Activated naive CD4-positive, alpha-beta T cell treated with anti-CD3 and anti-CD28 coated beads for 36 hours (primary cell): ENCODE results near the gene ATP2B2. TPM values are rescaled to one million over a fixed set of nuclear protein-coding genes. Genes with fewer than 3 reads are reported as not detected.

ENCODE experiments used
- CTCF ChIA-PET: fragments of 350-600 bp; sonication (Branson Sonifier 250); formaldehyde crosslinking; loops from one replicate; lab custom pipeline; 2021; ENCODE audit warnings: antibody characterized with exemption; lab: Charles Lee
- DNase-seq: peaks from one replicate; pipeline ENCODE4 v3.0.0-alpha.2; 2020
- H3K27ac Mint-ChIP-seq: one replicate; pipeline ENCODE4 v1.8.0; 2021; ENCODE audit warnings: mild to moderate bottlenecking, mixed read lengths
- H3K27me3 Mint-ChIP-seq: one replicate; pipeline ENCODE4 v1.8.0; 2021; ENCODE audit warnings: low read depth, mixed read lengths
- H3K36me3 Mint-ChIP-seq: one replicate; pipeline ENCODE4 v1.8.0; 2021; ENCODE audit warnings: low read depth, mixed read lengths
- H3K4me1 Mint-ChIP-seq: one replicate; pipeline ENCODE4 v1.8.0; 2021; ENCODE audit warnings: low read depth, mixed read lengths
- H3K4me3 Mint-ChIP-seq: one replicate; pipeline ENCODE4 v1.8.0; 2021; ENCODE audit warnings: mild to moderate bottlenecking, moderate library complexity, mixed read lengths
- H3K9me3 Mint-ChIP-seq: one replicate; pipeline ENCODE4 v1.8.0; 2021; ENCODE audit warnings: mixed read lengths
- intact Hi-C: fragments of 100-400 bp; cut with micrococcal nuclease; formaldehyde crosslinking; loops from one replicate; pipeline ENCODE4 v1.15.1; 2023
- total RNA-seq, 2 experiments: library from RNA; stranded (reverse); gene quantifications; one replicate each; pipeline ENCODE4 v1.2.3, GENCODE V29; 2021

ATP2B2 gene
- total RNA-seq, 2 experiments from 2014 or later = not detected

DNA sequence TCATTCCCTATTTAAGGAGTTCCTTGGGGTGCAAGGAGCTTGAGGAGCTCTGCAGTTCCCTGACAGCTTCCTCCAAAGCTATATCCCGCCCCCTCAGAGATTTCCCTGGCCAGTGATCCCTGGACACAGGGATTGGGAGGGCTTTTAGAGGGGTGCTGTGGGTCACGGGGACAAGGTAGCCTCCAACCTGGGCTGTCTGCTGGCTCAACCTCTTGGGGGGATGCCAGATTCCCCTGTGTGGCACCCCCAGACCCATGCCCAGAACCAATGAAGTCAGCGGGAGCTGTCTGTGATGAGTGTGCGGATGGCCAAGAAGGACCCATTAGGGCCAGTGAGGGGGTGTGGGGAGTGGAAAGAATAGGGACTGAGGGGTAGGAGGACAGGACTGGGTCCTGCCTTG, 21.0 kb upstream of the ATP2B2 start:
- no peak overlapping the region for H3K27ac Mint-ChIP-seq
- H3K4me1 Mint-ChIP-seq = no peaks in the 10 kb centered on the region
- no peak overlapping the region for H3K4me3 Mint-ChIP-seq
- H3K27me3 Mint-ChIP-seq = peaks cover 18% of the 10 kb centered on the region
- intact Hi-C loops = no loop called here
- no peaks in the 10 kb centered on the region for H3K36me3 Mint-ChIP-seq
- CTCF ChIA-PET = interaction anchor here (0.6 to 1.4 kb wide), 3 partner anchors 212 to 250 kb away, joined by 3 to 5 read pairs (median 3); no protein-coding TSS in a partner anchor
- H3K9me3 Mint-ChIP-seq = no peaks in the 10 kb centered on the region
- no peak for DNase-seq

DNA sequence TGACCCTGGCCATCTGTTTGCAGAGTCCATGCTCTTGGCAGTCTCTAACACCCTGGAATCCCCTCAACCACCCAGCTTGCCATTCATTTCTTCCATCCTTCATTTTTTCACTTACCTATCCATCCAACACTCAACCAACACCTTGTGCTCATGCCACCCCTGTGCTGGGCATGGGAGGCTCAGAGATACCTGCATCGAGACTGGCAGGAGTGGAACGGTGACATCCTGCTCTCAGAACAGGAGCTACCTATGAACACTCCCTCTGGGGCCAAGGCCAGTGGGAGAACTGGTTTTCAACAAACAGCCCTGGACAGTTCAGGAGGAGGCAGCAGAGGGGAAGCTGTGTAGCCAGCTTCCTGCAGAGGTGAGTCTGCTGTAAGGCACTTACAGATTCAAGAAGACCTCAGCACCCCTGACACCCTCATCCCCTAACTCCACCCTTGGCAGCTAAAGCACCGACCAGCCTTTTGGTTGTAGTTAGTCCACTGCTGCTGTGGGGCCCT, 19.5 kb upstream of the ATP2B2 start:
- Mint-ChIP-seq H3K4me3 (no peak overlapping the region), H3K4me1 (no peaks in the 10 kb centered on the region), H3K36me3 (no peaks in the 10 kb centered on the region), H3K27ac (no peak overlapping the region), H3K27me3 (peaks cover 18% of the 10 kb centered on the region), H3K9me3 (no peaks in the 10 kb centered on the region)
- CTCF ChIA-PET = no interaction called here
- intact Hi-C loops = no loop called here
- no peak for DNase-seq

DNA sequence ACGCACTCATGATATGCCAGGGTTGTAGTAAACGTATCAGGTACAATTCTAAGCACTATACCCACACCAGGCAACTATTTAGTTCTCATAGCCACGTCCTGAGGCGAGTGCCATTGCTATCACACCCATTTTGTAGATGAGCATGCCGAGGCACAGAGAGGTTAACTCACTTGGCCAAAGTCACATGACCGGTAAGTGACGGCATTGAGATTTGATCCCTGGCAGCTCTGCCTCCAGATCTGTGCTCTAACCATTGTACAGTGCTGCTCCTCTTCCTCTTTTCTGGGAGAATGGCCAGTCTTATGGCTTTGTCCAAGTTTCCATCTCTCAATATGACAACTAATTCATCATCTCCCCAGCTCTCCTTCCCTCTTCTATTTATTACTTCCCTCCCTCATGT, 18.9 kb upstream of the ATP2B2 start:
- H3K9me3 Mint-ChIP-seq = no peaks in the 10 kb centered on the region

DNA sequence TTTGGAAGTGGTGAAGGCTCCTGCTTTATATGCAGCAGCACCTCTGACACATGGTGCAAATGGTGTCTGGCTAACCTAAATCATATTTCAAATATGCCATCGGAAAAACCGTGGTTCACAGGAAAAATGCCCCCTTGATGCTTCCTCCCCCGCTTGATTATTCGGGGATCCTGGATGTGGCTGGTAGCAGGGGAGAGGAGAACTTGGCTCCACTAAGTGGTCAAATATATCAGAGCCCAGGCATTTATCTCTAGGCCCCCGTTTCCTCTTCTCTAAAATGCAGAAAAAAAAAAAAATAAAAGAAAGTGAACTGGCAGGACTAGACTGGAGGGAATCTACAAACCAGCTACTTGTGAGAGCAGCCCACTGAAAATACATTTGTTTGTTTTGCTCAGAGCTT, 18.2 kb upstream of the ATP2B2 start:
- H3K4me1 Mint-ChIP-seq = no peaks in the 10 kb centered on the region
- no peak for DNase-seq
- intact Hi-C loops = no loop called here

More for the DNA sequence above, 18.9 kb upstream of the ATP2B2 start:
- intact Hi-C loops = no loop called here
- no peak overlapping the region for H3K27ac Mint-ChIP-seq
- H3K4me3 Mint-ChIP-seq = no peak overlapping the region
- peaks cover 18% of the 10 kb centered on the region for H3K27me3 Mint-ChIP-seq
- DNase-seq = no peak
- CTCF ChIA-PET = interaction anchor here (0.6 kb wide), 1 partner anchor 887 kb away, joined by 3 read pairs; no protein-coding TSS in a partner anchor
- H3K4me1 Mint-ChIP-seq = no peaks in the 10 kb centered on the region
- no peaks in the 10 kb centered on the region for H3K36me3 Mint-ChIP-seq

DNA sequence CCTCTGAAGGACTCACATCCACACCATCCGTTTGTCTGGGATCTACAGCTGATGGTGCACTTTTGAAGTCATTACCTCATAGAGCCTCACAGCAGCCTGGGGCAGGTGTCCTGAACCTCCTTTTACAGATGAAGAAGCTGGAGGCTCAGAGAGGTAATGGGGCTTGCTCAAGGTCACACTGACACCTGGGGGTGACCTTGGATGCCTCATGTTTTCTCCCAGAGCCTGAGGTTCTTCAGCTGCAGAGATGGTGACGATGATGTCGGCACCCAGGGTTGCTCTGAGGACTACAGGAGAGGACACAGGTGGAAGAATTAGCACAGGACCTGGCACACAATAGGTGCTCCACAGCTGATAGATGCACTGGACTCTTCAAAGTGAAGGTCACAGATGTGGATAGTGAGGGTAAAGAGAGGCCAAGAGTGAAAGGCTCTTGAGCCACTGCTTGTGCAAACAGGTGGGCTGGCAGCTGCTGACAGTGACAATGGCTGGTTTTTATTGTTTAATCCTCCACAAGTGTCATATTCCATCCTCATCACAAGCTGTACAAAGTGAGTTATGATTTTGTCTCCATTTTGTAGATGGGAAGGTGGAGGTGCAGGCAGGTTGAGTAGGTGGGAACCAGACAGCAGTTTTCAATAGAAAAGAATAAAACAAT, 17.4 kb upstream of the ATP2B2 start:
- no peak for DNase-seq
- Mint-ChIP-seq H3K9me3 (no peaks in the 10 kb centered on the region), H3K4me1 (no peaks in the 10 kb centered on the region), H3K4me3 (no peak overlapping the region), H3K36me3 (no peaks in the 10 kb centered on the region), H3K27me3 (peaks cover 18% of the 10 kb centered on the region), H3K27ac (no peak overlapping the region)
- CTCF ChIA-PET = no interaction called here
- intact Hi-C loops = no loop called here

More for the DNA sequence above, 18.2 kb upstream of the ATP2B2 start:
- Mint-ChIP-seq H3K4me3 (no peak overlapping the region), H3K36me3 (no peaks in the 10 kb centered on the region), H3K27ac (no peak overlapping the region), H3K9me3 (no peaks in the 10 kb centered on the region), H3K27me3 (peaks cover 18% of the 10 kb centered on the region)
- CTCF ChIA-PET = interaction anchor here (0.6 kb wide), 1 partner anchor 887 kb away, joined by 3 read pairs; no protein-coding TSS in a partner anchor

DNA sequence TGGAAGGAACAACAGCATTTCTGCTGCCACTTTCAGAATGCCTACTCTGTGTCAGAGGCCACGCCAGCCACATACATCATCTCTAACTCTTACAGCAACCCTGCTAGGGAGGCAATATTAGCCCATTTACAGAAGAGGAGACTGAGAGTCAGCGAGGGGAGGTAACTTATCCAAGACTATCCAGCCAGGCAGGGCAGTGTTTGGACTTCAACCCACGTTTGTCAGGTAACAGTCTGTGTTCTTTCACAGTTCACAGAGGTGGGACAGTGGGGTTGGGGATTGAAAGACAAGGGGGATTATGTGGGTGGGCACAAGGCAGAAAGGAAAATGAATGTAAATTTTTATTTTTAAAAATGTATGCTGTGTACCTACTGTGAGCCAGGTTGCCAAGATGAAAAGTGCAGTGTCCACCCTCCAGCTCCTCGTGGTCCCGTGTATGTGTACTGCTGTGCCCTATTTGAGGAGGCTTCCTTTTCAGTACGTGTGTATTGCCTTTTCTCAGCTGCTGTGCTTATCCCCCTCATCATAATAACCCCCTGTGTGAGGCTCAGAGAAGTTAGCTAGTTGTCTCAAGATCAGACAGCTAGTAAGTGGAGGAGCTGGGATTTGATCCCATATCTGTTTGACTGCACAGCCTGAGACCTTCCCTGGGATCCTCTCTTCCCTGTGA, 16.5 kb upstream of the ATP2B2 start:
- Mint-ChIP-seq H3K27ac (no peak overlapping the region), H3K27me3 (peaks cover 18% of the 10 kb centered on the region), H3K9me3 (no peaks in the 10 kb centered on the region), H3K4me1 (no peaks in the 10 kb centered on the region), H3K36me3 (no peaks in the 10 kb centered on the region), H3K4me3 (no peak overlapping the region)
- intact Hi-C loops = no loop called here
- CTCF ChIA-PET = no interaction called here
- DNase-seq = no peak

DNA sequence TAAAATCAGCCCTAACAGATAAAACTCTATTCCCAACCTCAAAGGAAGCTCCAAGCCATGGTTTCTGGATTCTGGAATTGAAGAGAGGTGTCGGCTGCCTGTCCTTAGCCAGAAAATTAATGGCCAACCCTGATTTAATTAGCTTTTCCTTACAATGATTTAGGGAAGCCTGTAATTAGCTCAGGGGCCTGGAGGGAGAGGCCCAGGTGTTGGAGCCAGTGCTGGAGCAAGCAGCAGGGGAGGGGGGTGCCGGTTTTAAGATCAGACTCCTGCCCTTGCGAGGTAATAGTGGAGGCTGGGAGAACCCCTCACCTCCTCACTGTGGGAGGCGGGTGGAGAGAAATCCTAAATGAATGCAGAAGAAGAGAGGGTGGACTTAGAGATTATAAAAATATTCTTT, 14.7 kb upstream of the ATP2B2 start:
- Mint-ChIP-seq H3K4me1 (no peaks in the 10 kb centered on the region), H3K36me3 (no peaks in the 10 kb centered on the region), H3K9me3 (no peaks in the 10 kb centered on the region), H3K4me3 (no peak overlapping the region), H3K27ac (no peak overlapping the region), H3K27me3 (peaks cover 18% of the 10 kb centered on the region)
- CTCF ChIA-PET = no interaction called here
- DNase-seq = no peak
- intact Hi-C loops = no loop called here

DNA sequence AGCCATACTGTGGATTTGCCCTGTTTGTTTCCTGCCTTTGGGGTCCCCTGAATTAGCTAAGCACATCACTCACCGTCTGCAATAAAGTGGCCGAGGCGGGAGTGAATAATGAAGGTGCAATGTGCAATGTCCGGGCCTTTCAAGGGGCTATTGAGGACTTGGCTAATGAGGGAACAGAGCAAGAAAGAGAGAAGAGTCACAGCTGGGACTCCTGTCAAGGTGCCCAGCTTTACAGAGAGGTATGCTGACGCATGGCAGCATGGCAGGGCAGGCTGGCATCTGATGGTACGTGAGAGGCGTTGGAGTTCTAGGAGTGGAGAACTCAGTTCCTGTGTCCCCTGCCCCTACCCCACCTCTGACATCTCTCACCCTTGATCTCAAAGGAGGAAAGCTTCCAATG, 13.8 kb upstream of the ATP2B2 start:
- Mint-ChIP-seq H3K4me1 (no peaks in the 10 kb centered on the region), H3K27ac (no peak overlapping the region), H3K9me3 (no peaks in the 10 kb centered on the region), H3K4me3 (no peak overlapping the region), H3K27me3 (peaks cover 13% of the 10 kb centered on the region), H3K36me3 (no peaks in the 10 kb centered on the region)
- CTCF ChIA-PET = no interaction called here
- intact Hi-C loops = no loop called here
- no peak for DNase-seq

DNA sequence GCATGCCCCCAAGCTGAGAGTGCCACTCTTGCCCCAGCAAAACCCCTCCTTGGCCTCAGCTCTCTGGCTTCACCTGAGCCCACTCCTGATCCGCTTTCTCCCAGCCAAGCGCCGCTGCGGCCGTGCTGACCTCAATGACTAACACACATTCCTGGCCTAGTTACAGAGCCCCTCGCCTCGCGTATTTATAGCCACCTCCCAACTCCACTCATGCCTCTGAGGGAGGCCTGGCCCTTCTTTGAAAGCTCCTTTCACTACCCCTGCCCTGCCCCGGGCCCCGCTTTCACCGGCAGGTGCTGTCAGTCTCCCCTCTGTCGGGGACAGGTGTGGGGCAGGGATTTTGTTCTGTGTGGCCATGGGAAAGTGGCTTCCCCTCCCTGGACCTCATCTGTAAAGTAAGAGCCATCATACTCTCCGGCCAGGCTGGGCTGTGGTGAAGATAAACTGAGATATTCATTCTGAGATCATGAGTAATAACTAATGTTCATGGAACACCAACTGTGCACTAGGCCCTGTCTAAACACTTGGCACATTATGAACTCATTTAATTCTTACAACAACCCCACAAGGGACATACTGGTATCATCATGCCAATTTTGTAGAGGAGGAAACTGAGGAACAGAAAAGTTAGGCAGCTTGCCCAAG, 13.2 kb upstream of the ATP2B2 start:
- no peaks in the 10 kb centered on the region for H3K4me1 Mint-ChIP-seq
- intact Hi-C loops = no loop called here
- DNase-seq = no peak
- H3K36me3 Mint-ChIP-seq = no peaks in the 10 kb centered on the region
- H3K27me3 Mint-ChIP-seq = peaks cover 13% of the 10 kb centered on the region
- no peaks in the 10 kb centered on the region for H3K9me3 Mint-ChIP-seq
- CTCF ChIA-PET = no interaction called here
- H3K4me3 Mint-ChIP-seq = no peak overlapping the region
- no peak overlapping the region for H3K27ac Mint-ChIP-seq

DNA sequence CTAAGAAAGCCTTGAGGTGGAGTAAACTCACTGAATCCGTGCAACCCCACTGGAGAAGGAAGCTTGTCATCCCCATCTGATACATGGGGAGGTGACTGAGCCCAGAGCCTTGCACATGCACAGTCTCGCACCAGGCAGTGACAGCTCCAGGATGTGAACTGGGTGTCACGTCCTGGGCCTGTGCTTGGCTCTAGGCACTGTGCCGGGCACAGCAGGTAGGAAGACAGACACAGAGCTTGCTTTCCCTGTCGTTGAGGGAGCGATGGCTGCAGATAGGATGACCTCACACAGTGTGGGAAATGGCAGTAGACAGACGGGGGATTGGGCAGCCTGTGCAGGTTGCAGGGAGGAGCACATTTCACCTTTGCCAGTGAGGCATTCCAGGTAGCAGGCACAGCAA, 12.2 kb upstream of the ATP2B2 start:
- CTCF ChIA-PET = no interaction called here
- Mint-ChIP-seq H3K4me1 (no peaks in the 10 kb centered on the region), H3K4me3 (no peak overlapping the region), H3K27me3 (peaks cover 5% of the 10 kb centered on the region), H3K27ac (no peak overlapping the region), H3K36me3 (no peaks in the 10 kb centered on the region), H3K9me3 (no peaks in the 10 kb centered on the region)
- intact Hi-C loops = no loop called here
- DNase-seq = no peak

DNA sequence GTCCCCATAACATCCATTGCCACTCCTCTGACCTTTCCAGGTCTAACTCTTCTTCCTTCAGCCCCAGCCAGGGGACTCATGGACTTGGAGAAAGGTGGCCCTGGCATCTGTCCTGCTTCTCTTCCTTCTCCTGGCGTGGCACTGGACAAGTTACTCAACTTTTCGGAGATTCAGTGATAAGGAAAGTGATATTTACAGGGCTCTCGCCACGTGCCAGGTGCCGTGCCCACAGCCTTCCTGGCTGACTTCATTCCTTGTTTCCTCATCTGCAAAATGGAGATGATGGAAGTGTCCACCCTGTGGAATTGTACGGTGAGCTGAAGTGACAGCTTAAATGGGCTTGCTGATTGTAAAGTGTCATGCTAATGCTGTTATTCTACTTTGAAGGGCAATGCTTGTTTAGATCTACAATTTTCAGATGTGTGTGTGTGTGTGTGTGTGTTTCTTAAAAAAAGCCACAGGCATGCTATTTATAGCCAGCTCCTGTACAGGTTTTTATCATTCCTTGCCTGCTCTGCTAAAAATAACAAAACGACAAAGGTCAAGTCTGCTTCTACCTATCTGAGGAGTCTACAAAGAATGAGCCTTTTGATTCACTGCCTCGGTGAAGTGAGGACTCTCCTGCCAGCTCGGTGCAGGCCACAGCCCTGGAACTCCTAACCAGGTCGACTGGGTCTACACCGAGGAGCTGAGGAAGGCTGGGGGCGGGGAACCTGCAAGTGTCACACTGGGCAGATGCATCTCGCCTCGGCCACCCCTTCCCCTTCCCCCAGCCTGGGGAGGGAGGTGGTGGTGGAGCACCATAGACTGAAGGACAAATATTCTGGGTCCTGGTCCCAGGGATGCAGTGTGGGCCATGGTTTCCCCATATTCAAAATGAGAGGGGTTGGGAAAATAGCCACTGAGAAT, 11.4 kb upstream of the ATP2B2 start:
- Mint-ChIP-seq H3K4me1 (no peaks in the 10 kb centered on the region), H3K27me3 (peaks cover 2% of the 10 kb centered on the region), H3K4me3 (no peak overlapping the region), H3K27ac (no peak overlapping the region), H3K9me3 (no peaks in the 10 kb centered on the region), H3K36me3 (no peaks in the 10 kb centered on the region)
- intact Hi-C loops = no loop called here
- no peak for DNase-seq
- CTCF ChIA-PET = no interaction called here
